ENCODE results near the gene DDO. TPM values are rescaled to one million over a fixed set of nuclear protein-coding genes. Genes with fewer than 3 reads are reported as not detected.

The DDO gene
- total RNA-seq, 1 donor from 2014 or later, result 0.29 TPM

GRCh38 chr6:110385458-110385863, 29.9 kb downstream of the DDO start:
- H3K27me3 ChIP-seq (ENCODE audit: control insufficient read depth, insufficient read depth, low read length), result no peaks in the 10 kb centered on the region
- H3K36me3 ChIP-seq (ENCODE audit: control insufficient read depth, insufficient read depth, low read length), result no peaks in the 10 kb centered on the region
- no peak for DNase-seq (ENCODE audit: low read depth)
- TF ChIP-seq CTCF (IDR thresholded peaks at IDR 0.05; ENCODE audit: insufficient read depth, low read length, poor library complexity, severe bottlenecking), result no peak
- H3K4me3 ChIP-seq (ENCODE audit: low read depth, low read length), result no peak overlapping the region

- no peak overlapping the region for H3K4me3 ChIP-seq (ENCODE audit: low read depth, low read length)
- no peaks in the 10 kb centered on the region for H3K27me3 ChIP-seq (ENCODE audit: control insufficient read depth, insufficient read depth, low read length)
- TF ChIP-seq CTCF (IDR thresholded peaks at IDR 0.05; ENCODE audit: insufficient read depth, low read length, poor library complexity, severe bottlenecking), result no peak
- no peak for DNase-seq (ENCODE audit: low read depth)
- no peaks in the 10 kb centered on the region for H3K36me3 ChIP-seq (ENCODE audit: control insufficient read depth, insufficient read depth, low read length)
These were observed 36.8 kb downstream of the DDO start for GRCh38 chr6:110378552-110378951.

DNA sequence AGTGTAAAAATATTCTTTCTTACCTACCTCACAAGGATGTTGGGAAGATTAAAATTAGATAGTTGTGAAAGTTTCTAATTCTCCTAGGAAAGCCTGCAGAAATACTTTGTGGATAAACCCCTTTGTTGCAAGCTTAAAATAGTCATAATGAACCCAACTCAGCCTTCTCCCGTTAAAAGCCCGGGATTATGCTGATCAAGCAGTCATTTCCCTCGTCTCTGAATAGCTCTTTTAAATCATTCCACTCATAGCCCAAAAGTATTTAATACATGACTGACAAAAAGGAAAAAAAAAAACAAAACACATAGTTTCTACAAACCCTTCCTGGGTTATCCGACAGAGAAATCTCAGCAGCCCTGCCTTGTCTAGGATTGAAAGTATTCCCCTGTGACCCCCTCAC, 46.3 kb downstream of the DDO start:
- TF ChIP-seq CTCF (IDR thresholded peaks at IDR 0.05; ENCODE audit: insufficient read depth, low read length, poor library complexity, severe bottlenecking), result no peak
- no peak overlapping the region for H3K4me3 ChIP-seq (ENCODE audit: low read depth, low read length)
- no peaks in the 10 kb centered on the region for H3K36me3 ChIP-seq (ENCODE audit: control insufficient read depth, insufficient read depth, low read length)
- H3K27me3 ChIP-seq (ENCODE audit: control insufficient read depth, insufficient read depth, low read length), result no peaks in the 10 kb centered on the region
- DNase-seq (ENCODE audit: low read depth), result no peak

GRCh38 chr6:110368284-110368683, 47.1 kb downstream of the DDO start:
- Histone ChIP-seq H3K27me3 (ENCODE audit: control insufficient read depth, insufficient read depth, low read length) (no peaks in the 10 kb centered on the region), H3K36me3 (ENCODE audit: control insufficient read depth, insufficient read depth, low read length) (no peaks in the 10 kb centered on the region), H3K4me3 (ENCODE audit: low read depth, low read length) (no peak overlapping the region)
- no peak for TF ChIP-seq CTCF (IDR thresholded peaks at IDR 0.05; ENCODE audit: insufficient read depth, low read length, poor library complexity, severe bottlenecking)
- DNase-seq (ENCODE audit: low read depth), result no peak

GRCh38 chr6:110367825-110368224, 47.5 kb downstream of the DDO start:
- no peak for DNase-seq (ENCODE audit: low read depth)
- Histone ChIP-seq H3K27me3 (ENCODE audit: control insufficient read depth, insufficient read depth, low read length) (no peaks in the 10 kb centered on the region), H3K36me3 (ENCODE audit: control insufficient read depth, insufficient read depth, low read length) (no peaks in the 10 kb centered on the region), H3K4me3 (ENCODE audit: low read depth, low read length) (no peak overlapping the region)
- TF ChIP-seq CTCF (IDR thresholded peaks at IDR 0.05; ENCODE audit: insufficient read depth, low read length, poor library complexity, severe bottlenecking), result no peak

DNA sequence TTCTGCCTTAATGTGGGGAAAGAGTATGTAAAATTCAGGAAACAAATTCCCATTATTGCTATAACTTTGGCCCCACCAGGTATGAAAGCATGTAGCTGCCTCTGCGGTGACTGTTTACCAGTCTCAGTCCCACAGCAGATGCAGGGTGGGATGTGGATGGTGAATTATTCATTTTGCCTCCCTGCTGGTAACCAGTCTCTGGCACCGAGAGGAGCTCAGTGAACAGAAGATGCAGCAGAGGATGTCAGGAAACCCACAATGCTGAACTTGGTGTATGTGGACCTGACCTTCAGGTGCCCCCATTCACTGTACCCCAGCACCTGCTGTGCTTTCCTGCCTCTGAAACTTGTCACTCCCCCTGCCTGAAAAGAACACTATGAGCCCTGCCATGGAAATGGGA, 48.4 kb downstream of the DDO start:
- DNase-seq (ENCODE audit: low read depth), result no peak
- Histone ChIP-seq H3K36me3 (ENCODE audit: control insufficient read depth, insufficient read depth, low read length) (no peaks in the 10 kb centered on the region), H3K27me3 (ENCODE audit: control insufficient read depth, insufficient read depth, low read length) (no peaks in the 10 kb centered on the region), H3K4me3 (ENCODE audit: low read depth, low read length) (no peak overlapping the region)
- TF ChIP-seq CTCF (IDR thresholded peaks at IDR 0.05; ENCODE audit: insufficient read depth, low read length, poor library complexity, severe bottlenecking), result no peak
